GM21786 (cell line): Measurements from ENCODE around the gene ANK2.

Experiments used
- ATAC-seq: cut with Tn5 transposase; IDR thresholded peaks from one replicate; pipeline ENCODE4 v1.9.1; 2021; ENCODE audit not compliant: unreplicated experiment

The ANK2 gene

DNA sequence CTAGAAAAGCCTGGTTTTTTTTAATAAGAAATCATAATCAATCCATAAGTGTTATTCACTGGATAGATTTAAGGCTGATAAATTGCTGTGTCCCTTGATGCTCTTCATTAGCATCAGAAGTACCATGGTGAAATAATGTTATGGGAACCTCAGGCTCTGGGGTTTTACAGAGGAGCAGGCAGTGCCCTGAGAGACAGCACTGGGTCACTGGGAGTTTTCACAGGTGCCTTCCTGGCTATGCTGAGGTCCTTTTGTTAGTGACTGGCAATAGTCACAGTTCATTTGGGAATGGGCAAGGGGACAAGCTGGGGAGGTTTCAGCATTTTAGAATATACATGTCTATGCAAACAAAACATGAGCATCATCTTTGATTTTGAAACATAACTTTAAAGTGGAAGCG lies 38.6 kb downstream of the ANK2 start:
- ATAC-seq: no peak

DNA sequence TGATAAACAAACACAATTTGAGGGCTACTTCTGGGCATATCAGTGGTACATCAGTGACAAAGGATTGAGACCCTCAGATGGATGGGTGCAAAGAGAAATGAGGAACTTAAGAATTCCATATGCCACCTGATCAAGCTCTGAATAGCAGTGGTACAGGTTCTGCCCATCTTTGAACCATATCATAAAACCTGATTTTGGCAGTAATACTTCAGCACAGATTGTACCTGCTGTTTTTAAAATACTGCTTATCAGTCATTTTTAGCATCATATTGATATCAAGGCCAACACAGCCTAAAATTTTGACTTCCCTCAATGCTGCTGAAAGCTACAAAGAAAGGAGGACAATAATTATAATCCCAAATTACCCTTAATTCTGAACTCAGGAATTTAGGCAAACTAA lies 41.5 kb downstream of the ANK2 start:
- no peak for ATAC-seq

DNA sequence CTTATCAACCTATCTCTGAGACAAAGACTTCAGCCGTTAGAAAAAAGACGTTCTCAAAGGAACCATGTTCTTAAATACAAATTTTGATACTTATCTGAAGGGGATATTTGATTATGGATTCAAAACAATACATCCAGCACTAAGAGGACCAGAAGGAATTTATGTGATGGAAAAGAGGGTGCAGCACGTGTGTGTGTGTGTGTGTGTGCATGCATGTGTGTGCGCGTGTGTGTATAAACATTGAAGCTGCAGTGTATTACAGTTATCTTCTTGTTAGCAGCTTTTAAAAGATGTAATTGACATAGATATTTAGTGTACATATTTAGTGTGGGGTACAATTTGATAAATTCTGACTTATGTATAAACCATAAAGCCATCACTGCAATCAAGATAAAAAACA lies 44.9 kb downstream of the ANK2 start:
- no peak for ATAC-seq

- no peak for ATAC-seq
Observed at GRCh38 chr4:113094802-113095201, 45.3 kb downstream of the ANK2 start.

DNA sequence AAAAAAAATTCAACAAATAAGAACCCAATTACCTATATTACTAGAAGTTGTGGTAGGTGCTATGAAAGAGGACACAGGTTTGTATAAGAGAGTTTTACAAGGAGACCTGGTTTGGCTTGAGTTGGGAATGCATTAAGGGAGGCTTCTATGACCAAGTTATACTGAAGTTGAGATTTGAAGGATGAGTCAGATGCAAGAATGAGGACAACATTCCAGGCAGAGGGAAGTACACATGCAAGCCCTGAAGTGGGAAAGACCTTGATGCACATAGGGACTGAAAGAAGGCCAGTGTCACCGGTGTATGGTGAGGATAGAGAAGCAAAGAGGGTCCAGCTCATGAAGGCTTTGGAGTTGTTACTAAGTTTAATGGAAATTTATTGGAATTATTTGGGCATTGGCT lies 52.2 kb downstream of the ANK2 start:
- ATAC-seq: no peak

DNA sequence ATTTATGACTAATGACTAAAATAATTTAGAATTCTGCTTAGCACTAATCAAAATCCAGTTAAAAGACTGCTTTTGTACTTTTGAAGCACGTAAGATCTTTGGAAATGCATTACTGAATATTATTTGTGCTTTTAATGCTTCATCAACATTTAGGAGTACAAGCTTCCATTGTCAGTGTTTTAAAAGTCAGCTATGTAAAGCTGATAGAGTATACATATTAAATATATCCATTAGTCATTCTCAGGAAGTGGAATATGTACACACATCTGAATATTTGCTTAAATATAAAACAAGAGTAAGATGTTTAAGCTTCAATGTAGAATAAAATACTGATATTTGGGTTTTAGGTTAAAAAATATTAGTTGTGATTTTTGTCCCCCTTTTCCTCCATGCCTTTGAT lies 54.1 kb downstream of the ANK2 start:
- ATAC-seq: no peak

DNA sequence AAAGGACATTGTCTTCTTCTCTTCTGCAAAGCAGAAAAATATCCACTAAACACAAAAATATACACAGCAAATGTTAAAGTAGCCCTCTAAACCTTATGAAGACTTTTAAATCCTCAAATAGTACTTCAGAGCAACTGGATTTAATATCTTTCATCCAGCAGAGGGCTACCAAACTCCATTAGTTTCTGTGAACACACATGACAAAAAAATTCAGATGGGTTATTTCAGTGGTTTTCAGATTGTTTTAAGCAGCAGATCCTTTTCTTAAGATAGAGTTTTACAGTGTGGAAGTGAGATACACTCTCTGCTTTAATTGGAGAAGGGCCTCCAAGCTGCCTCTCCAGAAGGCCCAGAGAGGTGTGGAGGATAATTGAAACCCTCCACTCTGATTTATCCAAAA lies 56.7 kb downstream of the ANK2 start:
- no peak for ATAC-seq

DNA sequence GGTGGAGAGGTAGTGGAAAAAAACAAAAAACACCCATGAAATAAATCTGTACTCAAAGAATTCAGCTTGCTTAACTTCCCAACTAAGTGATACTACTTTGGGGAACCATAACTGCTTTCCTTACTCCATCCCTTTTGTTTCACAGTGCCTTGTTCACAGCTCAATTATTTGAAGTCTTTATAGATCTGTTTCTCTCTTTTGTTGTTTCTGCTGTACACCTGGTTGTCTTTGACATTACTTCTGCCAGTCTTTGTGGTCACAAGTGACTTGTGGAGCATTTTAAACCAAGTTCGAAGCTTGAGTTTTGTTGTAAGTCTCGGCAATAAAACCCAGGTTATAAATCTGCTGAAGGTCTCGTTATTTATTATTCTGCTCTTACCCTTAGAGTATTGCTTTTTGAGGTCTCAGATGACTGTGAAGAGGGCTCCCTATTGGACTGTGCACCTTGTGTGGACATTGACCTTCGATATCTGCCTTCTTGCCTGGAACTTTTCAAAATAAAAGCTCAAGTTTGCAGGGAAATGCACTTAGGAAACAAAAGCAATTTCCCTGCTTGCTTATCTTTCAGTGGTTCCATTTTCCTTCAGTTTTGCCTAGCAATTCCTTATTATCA lies 59.8 kb downstream of the ANK2 start:
- ATAC-seq: no peak

GRCh38 chr4:113112338-113112978 lies 63.0 kb downstream of the ANK2 start:
- ATAC-seq: no peak

DNA sequence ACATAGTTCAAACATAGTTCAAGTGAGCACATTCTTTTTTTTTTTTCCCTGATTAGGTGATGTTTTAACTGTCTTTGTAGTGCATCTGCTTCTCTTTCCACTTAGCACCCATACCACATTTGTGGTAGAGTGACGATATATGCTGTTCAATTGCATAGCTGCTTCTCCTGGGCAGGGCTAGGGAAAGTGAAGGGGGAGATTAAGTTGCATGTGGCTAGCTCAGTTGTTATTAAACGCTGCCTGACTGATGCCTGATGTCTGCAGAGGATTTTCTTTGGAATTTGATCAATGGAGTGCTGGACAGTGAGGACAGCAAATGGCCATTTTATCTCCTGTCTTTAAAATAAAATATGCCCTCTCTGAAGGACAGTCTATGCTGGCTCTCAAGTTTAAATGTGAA lies 63.7 kb downstream of the ANK2 start:
- ATAC-seq: no peak

DNA sequence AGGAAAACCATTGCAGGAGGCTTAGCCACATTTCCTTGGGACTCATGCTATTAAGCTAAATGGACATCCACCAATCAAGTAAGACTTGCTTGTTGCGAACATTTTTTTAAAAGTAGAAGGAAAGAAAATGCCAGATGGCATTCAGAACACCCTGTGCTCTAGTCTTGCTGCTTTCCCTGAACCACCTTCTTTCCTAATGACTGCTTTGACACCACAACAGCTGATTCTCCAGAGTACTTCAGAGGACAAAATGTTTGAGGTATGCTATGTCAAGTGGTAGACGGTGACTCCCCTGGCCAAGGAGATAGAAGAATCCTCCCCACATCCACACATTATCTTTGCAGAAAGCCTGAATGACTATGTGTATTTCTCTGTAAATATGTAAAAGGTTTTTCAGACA lies 65.4 kb downstream of the ANK2 start:
- ATAC-seq: no peak

DNA sequence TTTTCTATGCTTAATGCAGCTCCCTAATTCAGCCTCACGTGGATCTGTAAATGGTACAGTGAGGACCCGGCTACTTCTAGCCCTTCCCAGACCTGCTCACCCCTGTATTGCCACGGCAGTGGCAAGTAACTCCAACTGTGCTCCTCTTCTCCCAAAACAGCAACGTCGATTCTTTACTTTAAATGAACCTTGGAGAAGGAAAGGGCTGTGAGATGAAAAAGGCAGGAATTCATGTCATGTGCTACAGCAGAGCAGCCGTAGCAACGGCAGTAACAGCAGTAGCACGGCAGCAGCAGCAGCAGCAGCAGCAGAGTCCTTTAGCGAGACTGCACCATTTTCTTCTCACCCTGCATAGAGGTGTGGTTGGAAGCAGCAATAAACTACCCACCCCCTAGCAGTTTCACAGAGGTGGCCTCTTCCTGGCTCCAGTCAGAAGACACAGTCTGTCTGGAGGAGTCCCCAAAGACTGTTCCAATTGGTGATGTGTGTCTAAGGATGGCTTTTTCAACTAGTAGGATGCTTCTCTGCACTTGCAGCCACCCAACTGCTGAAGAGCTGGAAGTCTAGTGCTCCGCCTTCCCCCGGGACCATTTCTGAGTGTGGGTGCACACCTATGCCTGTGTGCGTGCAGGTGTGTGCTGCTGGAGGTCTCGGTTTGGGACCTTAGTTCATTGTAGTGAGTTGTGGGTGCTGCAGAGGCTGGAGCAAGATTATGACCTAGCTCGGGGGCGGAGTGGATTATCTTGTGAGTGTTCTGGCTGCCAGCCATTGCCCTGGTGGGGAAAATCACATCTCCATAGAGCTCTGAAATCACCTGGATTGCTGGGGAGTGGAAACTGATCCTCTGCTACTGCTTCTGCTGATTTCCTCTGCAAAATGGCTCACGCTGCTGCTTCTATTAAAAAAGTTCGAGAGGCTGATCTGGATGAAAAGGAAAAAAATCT lies 67.2 kb downstream of the ANK2 start:
- no peak for ATAC-seq

DNA sequence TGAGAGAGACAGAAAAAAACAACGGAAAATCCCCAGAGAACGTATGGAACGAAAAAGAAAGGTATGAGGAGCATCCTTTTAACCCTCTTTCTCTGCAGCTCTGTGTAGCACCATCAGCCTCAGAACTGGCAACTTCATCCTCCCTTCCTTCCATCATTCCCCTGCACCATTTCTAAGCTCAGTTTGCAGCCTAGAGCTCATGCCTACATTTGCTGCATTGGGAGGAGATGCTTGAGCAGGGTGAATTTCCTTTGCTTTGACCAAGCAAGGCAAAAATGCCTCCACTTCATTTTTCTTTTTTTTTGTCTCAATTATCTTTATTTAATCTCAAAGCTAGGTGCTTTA lies 67.9 kb downstream of the ANK2 start:
- ATAC-seq: no peak

DNA sequence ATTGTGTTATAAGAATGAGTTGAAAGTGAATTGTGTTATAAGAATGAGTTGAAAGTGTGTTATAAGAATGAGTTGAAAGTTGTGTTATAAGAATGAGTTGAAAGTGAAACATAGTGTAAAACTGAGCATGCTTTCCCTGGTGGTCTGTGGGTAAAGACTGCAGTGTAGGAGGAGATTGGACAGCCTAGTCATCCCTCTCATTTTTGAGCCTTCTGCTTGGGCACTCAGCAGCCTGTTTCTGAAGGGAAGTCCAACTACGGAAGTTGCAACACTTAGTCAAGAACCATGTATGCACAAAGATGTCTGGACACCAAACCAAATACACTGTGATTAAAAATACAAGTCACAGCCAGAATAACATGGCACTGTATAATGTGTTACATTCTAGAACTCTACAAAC lies 72.6 kb downstream of the ANK2 start:
- ATAC-seq: no peak

DNA sequence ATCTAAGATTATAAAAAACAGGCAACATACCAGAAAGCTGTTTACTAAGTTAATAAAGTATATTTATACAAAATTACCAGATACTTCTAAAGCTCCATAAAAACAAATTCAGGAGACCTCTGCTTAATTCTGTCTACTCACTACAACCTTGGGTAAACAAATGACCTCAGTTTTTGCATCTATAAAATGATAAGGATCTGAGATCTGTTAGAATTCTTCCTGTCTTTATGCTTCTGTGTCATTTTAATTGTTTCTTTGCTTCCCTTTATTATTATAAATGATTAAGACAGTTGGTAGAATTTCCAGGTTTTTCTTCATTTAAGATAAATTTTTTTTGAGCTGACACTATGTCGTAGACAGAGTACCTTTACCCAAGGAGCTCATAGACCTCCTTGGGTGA lies 76.0 kb downstream of the ANK2 start:
- ATAC-seq: no peak

DNA sequence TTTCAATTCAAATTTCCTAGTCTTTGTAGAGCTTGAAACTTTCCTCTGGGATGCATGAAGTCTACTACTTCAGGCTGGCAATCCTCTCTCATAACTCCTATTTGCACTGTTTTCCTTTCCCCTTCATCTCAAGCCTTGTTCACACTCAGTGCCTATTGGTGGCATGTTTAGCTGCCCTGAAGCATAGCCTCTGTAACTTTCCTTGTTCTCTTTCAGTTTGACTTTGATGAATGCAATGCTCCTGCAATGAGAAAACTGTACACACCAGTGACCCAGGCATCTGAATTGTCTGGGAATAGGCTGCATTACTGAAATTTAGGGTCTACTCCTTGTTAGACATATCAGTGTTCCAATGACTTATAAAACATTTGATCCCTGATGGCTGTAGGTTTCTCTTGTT lies 81.7 kb downstream of the ANK2 start:
- ATAC-seq: no peak

DNA sequence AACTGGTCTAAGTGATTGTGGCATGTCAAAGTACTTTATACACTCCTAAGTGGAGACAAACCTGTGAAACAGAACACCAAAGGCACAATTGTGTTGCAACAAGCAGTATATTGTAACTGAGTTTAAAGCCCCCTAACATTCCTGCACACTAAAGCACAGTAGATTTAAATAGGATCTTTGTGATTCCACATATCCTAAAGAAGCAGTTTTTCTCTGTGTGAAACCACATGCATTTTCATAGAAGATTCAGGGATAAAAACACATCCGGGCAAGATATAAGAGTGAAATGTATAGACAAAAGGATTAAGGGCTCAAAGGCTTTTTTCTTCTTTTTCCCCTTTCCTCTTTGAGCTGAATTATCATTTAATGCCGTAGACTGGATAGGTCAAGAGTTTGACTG lies 82.2 kb downstream of the ANK2 start:
- ATAC-seq: no peak

DNA sequence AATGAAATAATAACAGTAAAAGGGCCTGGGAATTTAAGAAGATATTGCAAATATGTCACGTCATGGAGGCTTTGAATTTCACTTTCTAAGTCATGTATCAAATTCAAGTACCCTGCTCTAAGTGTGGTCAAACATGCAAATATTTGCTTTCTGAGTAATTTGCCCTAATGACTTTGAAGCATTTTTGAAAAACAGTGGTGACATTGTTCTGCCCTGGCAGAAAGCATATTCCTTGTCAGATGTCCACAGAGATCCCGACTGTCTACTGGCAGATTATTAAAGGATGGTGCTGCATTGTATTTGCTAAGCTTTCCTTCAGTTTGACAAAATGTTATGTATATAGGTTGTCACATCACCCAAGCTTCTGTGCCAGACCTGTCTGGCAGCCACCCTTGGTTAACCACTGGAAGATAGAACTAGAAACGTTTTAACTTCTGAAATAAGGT lies 92.5 kb downstream of the ANK2 start:
- ATAC-seq: peak; percentile 55

DNA sequence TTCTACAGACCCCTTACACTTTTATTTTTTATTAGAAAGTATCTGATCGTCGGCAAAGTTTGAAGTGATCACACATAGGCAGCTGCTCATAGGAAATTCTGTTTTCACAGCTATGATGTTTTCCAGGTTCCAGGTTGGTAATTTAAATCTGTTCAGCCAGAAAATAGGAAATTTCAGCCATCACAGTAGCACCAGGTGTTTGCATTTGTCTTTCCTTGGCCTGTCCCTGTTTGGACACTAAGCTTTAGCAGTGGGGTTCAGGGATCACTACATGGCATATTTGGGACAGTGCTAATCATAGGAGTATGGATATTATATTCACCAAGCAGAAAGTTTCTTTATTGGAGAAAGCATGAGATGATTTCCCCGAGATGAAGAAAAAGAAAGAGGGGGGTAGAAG lies 92.9 kb downstream of the ANK2 start:
- no peak for ATAC-seq

GRCh38 chr4:113144091-113144490 lies 94.6 kb downstream of the ANK2 start:
- ATAC-seq: no peak

DNA sequence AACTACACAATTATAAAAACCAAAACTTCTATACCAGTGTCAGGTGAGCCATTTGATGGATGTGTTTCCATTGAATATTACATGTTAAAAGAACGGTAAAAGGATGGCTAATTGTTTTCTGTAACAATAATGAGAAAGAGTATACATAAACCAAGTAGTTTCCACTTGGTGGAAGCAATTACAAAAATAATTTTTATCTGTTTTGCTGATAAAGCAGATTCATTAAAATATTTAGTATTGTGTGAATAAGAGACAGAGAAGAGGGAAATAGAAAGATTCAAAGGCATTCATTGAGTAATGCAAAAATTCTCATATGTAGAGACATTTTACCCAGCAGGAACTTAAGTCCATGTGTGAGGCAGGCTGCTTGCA lies 95.7 kb downstream of the ANK2 start:
- no peak for ATAC-seq
